Fibroblast of mammary gland (primary cell): Measurements from ENCODE around the gene CYP4V2.

Experiments used
- DNase-seq: peaks from one replicate; pipeline ENCODE4 v3.0.0-alpha.2; 2010; ENCODE audit warnings: low read depth
- H3K4me3 ChIP-seq: 2 replicates; pipeline ENCODE4 v1.5.1; 2011; ENCODE audit warnings: low read depth, mild to moderate bottlenecking, low read length, moderate library complexity; ENCODE audit not compliant: control insufficient read depth
- TF ChIP-seq, protein P1 (sequence below): conservative IDR thresholded peaks from 2 replicates; pipeline ENCODE4 v1.5.1; 2011; ENCODE audit warnings: low read depth, low read length, inconsistent platforms; ENCODE audit not compliant: control insufficient read depth, insufficient read depth

CYP4V2 gene

DNA sequence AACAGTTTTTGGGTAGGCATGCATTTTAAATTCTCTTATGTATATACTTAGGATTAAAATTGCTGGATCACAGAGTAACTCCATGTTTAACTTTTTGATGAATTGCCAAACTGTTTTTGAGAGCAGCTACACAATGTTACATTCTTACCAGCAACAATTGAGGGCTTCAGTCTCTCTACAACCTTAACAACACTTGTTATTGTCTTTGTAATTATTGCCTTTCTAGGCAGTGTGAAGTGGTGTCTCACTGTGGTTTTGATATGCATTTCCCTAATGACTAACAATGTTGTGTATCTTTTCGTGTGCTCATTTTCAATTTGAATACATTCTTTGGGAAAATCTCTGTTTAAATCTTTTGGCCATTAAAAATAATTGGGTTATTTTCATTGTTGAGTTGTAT is 57.3 kb downstream of the CYP4V2 start:
- DNase-seq, result no peak
- no peak overlapping the region for H3K4me3 ChIP-seq
- TF ChIP-seq, protein P1, sequence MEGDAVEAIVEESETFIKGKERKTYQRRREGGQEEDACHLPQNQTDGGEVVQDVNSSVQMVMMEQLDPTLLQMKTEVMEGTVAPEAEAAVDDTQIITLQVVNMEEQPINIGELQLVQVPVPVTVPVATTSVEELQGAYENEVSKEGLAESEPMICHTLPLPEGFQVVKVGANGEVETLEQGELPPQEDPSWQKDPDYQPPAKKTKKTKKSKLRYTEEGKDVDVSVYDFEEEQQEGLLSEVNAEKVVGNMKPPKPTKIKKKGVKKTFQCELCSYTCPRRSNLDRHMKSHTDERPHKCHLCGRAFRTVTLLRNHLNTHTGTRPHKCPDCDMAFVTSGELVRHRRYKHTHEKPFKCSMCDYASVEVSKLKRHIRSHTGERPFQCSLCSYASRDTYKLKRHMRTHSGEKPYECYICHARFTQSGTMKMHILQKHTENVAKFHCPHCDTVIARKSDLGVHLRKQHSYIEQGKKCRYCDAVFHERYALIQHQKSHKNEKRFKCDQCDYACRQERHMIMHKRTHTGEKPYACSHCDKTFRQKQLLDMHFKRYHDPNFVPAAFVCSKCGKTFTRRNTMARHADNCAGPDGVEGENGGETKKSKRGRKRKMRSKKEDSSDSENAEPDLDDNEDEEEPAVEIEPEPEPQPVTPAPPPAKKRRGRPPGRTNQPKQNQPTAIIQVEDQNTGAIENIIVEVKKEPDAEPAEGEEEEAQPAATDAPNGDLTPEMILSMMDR, result no peak

DNA sequence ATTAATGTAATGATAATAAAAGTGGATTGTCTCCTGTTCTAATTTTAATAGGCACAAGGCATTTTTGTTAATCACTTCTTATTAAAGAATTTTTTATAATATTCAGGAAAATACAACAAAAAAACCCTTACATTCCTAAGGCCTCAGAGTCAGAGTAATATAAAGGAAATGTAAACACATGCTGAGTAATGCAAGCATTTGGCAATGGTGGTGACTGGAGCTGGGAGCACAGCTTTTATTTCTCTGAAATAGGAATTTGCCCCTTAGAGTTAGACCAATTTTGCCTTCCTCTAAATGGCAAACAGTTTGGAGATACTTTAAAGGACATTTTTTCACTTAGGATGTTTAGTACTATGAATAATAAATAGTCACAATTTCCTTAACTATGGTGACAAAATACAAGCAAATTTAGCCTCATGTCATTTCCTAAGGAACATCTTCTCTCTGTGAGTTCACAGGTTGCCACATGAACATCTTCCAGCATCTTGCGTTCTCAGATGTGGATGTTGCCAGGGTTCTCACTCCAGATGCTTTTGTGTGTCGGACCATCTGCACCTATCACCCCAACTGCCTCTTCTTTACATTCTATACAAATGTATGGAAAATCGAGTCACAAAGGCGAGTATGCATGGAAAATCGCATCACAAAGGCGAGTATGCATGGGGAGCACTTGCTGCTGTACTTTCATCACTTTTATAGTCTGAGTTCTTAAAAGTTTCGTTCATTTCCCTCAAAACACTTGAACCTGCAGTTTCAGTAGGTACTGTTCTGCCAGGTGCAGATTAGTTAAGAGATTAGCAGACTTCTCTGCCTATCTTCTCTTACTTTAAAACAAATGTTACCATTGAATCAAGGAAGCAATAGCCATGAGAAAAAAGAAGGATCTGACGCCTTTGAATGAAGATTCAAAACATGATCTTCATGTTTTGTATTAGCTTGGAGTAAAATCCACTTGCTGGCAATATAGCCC is 58.7 kb downstream of the CYP4V2 start:
- no peak overlapping the region for H3K4me3 ChIP-seq
- TF ChIP-seq, protein P1, result no peak
- peak; percentile 29 for DNase-seq

DNA sequence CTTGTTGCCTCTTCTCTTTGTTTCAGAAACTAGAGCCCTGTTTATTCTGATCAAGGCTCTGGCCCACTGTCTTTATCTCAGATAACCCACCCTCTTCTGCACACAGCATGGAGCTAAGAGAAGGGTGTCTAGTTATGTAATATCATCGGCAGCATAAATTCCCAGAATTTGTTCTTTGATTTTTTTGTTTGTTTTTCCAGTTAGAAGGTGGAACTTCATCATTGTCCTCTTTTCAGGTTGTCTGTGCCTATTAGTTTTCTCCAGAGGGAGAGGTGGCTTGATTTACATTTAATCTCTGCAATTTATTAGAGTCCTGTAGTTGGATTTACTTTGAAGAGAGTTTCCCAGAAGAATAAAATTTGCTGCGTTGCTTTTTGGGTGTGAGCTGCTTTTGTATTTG is 59.4 kb downstream of the CYP4V2 start:
- TF ChIP-seq, protein P1, result no peak
- no peak for DNase-seq
- H3K4me3 ChIP-seq, result no peak overlapping the region

DNA sequence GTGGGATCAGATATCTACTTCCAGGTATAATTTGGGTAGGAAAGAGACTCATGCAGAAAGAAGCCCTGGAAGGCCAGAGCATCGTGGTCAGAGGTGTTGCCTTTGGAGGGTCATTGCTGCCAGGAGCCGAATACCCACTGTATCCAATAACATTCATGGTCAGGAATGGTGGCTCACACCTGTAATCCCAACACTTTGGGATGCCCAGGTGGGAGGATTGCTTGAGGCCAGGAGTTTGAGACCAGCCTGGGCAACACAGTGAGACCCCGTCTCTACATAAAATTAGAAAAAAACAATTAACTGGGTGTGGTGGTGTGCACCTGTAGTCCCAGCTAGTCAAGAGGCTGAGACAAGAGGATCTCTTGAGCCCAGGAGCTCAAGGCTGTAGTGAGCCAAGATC is 63.8 kb downstream of the CYP4V2 start:
- TF ChIP-seq, protein P1, result no peak
- no peak overlapping the region for H3K4me3 ChIP-seq
- DNase-seq, result no peak

DNA sequence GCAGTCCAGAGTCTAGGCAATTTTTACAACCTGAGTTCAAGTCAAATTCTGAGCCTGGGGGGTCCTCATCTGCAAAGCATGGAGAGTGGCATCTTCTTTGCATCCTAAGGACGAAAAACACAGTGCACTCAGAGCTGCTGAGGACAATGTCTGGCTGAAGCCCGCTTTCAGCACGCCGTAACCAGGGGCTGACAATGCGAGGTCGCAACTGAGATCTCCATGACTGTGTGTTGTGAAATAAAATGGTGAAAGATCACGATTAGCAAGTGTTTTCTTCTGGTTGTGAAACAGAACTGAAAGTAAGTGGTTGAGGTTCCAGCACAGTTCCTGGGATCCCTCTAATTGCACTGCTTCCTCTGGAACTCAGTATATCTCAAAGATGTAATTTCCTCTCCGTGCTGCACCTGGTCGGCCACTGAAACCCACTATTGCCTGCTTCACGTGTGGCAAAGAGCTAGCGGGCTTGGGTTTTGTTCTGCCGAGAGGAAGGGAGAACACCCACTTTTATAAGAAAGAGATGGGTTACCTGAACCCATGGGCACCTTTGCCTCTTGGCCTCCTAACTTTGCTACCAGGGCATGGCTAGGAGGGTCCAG is 66.9 kb downstream of the CYP4V2 start:
- no peak overlapping the region for H3K4me3 ChIP-seq
- DNase-seq, result no peak
- TF ChIP-seq, protein P1, result no peak

DNA sequence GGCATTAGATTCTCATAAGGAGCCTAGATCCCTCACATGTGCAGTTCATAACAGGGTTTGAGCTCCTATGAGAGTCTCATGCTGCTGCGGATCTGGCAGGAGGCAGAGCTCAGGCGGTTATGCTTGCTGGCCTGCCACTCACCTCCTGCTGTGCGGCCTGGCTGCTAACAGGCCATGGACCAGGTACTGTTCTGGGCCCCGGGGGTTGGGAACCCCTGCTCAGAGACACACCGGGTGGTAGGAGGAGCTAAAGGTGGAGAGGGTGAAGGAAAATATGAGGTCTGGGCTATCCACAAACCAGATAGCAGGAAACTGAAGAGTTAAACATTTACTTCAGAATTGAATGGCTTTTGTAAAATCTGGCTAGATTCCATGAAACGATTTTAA is 68.7 kb downstream of the CYP4V2 start:
- no peak for DNase-seq
- TF ChIP-seq, protein P1, result no peak
- no peak overlapping the region for H3K4me3 ChIP-seq
